C4-2B (cell line): ENCODE data around the gene MAB21L3.

Source experiments
- CTCF ChIP-seq: fragments of 450-650 bp; conservative IDR thresholded peaks from 2 replicates; pipeline ENCODE4 v1.5.1; 2017; ENCODE audit warnings: mild to moderate bottlenecking
- ZFX ChIP-seq: fragments of 450-650 bp; IDR thresholded peaks from 2 replicates; pipeline ENCODE4 v1.6.1; 2017

GRCh38 chr1:116064616-116065015, 46.6 kb upstream of the MAB21L3 start:
- TF ChIP-seq CTCF (no peak), ZFX (no peak)
